ENCODE data around the gene HELZ.

HELZ gene

DNA sequence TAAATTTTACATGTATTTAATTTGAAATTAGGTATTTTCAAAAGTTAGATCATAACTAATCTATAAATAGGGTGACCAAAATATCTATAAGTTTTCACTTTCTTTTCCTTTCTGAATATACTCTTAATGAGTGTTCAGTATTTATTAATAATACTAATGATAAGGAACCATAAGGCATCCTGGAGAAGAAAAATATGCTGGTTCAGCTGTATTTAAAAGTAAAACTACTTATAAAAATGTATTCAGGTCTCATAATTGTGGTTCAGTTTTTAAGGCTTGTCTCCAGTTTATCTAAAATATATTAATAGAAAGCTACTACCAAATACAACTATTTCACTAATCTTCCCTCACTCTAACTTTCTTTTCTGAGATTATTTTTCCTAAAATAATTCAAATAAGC is 67.3 kb downstream of the HELZ start:
- H3K27ac ChIP-seq: no peak overlapping the region
- TF ChIP-seq, protein P1, sequence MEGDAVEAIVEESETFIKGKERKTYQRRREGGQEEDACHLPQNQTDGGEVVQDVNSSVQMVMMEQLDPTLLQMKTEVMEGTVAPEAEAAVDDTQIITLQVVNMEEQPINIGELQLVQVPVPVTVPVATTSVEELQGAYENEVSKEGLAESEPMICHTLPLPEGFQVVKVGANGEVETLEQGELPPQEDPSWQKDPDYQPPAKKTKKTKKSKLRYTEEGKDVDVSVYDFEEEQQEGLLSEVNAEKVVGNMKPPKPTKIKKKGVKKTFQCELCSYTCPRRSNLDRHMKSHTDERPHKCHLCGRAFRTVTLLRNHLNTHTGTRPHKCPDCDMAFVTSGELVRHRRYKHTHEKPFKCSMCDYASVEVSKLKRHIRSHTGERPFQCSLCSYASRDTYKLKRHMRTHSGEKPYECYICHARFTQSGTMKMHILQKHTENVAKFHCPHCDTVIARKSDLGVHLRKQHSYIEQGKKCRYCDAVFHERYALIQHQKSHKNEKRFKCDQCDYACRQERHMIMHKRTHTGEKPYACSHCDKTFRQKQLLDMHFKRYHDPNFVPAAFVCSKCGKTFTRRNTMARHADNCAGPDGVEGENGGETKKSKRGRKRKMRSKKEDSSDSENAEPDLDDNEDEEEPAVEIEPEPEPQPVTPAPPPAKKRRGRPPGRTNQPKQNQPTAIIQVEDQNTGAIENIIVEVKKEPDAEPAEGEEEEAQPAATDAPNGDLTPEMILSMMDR (IDR thresholded peaks at IDR 0.05): no peak
- no peaks in the 10 kb centered on the region for H3K9me3 ChIP-seq
- H3K27me3 ChIP-seq: no peaks in the 10 kb centered on the region
- no peak overlapping the region for H3K4me3 ChIP-seq
- H3K4me1 ChIP-seq: no peaks in the 10 kb centered on the region
- DNase-seq: no peak
- intact Hi-C loops (cut with DNase I; ENCODE audit: low total_unique reads): no loop called here
- peaks cover 18 to 26% (median 21%) of the 10 kb centered on the region in 3 donors for H3K36me3 ChIP-seq

DNA sequence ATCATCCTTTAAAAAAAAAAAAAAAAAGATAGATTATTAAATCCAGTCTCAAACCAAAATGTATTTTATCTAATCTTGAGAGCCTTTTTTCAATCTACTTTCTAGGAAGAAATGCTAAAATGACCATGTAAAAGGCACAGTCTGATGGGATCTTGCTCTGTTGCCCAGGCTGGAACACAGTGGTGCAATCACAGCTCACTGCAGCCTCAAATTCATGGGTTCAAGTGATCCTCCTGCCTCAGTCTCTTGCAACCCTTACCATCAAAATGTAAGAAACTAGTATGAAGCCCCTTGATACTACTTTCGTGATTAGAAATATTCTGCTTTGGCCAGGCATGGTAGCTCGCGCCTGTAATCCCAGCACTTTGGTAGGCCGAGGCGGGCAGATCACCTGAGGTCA is 70.8 kb downstream of the HELZ start:
- H3K27me3 ChIP-seq: no peaks in the 10 kb centered on the region
- intact Hi-C loops (cut with DNase I; ENCODE audit: low total_unique reads): no loop called here
- no peak for DNase-seq
- no peak overlapping the region for H3K4me3 ChIP-seq
- TF ChIP-seq, protein P1 (IDR thresholded peaks at IDR 0.05): no peak
- no peak overlapping the region for H3K27ac ChIP-seq
- H3K4me1 ChIP-seq: no peaks in the 10 kb centered on the region
- H3K9me3 ChIP-seq: no peaks in the 10 kb centered on the region
- peaks cover 18 to 46% (median 21%) of the 10 kb centered on the region in 3 donors for H3K36me3 ChIP-seq

DNA sequence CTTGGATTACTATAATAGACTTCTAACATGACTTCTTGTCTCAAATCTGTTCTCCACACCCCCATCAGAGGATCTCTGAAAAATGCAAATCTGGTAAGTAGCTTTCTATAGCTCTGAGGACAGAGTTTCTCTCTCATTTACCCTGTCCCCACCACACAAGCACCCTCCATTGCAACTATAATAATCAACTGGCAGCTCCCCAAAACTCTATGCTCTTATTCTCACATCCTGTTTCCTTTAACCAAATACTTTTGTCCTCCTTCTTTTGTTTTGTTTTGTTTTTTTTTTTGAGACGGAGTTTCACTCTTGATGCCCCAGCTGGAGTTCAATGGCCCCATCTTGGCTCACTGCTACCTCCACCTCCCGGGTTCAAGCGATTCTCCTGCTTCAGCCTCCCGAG is 73.4 kb downstream of the HELZ start:
- Histone ChIP-seq H3K9me3 (no peaks in the 10 kb centered on the region), H3K36me3 (peaks cover 18 to 53% (median 20%) of the 10 kb centered on the region in 3 donors), H3K27ac (no peak overlapping the region), H3K27me3 (no peaks in the 10 kb centered on the region), H3K4me3 (no peak overlapping the region), H3K4me1 (no peaks in the 10 kb centered on the region)
- intact Hi-C loops (cut with DNase I; ENCODE audit: low total_unique reads): no loop called here
- no peak for DNase-seq
- TF ChIP-seq, protein P1 (IDR thresholded peaks at IDR 0.05): no peak

DNA sequence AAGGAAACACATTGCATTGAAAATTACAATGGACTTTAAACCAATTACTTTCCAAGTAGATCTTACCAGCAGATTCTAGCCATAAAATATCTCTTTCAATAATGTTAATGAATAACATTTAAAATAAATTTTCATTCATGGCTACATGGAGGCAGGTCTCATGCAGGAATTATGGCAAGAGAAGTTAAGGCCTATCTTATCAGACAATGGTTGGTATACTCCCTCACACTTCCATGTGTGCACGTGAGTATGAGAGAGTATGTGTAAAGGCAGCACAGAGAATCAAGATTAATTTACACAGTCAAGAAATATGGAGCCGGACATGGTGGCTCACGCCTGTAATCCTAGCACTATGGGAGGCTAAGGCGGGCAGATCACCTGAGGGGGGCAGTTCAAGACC is 76.5 kb downstream of the HELZ start:
- Histone ChIP-seq H3K27me3 (no peaks in the 10 kb centered on the region), H3K9me3 (no peaks in the 10 kb centered on the region), H3K4me1 (no peaks in the 10 kb centered on the region), H3K27ac (no peak overlapping the region), H3K4me3 (no peak overlapping the region), H3K36me3 (peaks cover 17 to 71% (median 30%) of the 10 kb centered on the region in 3 donors)
- intact Hi-C loops (cut with DNase I; ENCODE audit: low total_unique reads): no loop called here
- TF ChIP-seq, protein P1 (IDR thresholded peaks at IDR 0.05): no peak
- no peak for DNase-seq

DNA sequence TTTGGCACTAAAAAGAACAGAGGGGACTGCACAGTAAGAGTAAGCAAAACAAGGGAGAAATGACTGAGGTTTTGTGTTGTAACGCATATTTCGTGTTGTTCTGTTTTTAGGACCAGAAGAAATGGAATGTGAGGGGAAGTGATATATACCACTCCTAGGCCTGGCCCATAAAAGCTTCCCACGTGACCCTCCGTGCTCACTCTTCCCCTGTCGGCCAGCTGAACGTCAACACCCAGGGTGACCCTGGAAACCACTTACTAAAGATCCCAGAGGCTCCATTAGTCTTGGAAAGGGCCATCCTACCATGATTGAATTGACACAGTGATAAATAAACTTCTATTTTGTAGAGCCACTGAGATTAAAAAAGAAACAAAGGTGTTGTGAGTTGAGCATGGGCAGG is 79.8 kb downstream of the HELZ start:
- Histone ChIP-seq H3K36me3 (peaks cover 23 to 69% (median 39%) of the 10 kb centered on the region in 3 donors), H3K4me3 (no peak overlapping the region), H3K27me3 (no peaks in the 10 kb centered on the region), H3K9me3 (no peaks in the 10 kb centered on the region), H3K4me1 (no peaks in the 10 kb centered on the region), H3K27ac (no peak overlapping the region)
- peak in 1 of 2 donors; percentile 52 for DNase-seq
- TF ChIP-seq, protein P1 (IDR thresholded peaks at IDR 0.05): no peak
- intact Hi-C loops (cut with DNase I; ENCODE audit: low total_unique reads): no loop called here

DNA sequence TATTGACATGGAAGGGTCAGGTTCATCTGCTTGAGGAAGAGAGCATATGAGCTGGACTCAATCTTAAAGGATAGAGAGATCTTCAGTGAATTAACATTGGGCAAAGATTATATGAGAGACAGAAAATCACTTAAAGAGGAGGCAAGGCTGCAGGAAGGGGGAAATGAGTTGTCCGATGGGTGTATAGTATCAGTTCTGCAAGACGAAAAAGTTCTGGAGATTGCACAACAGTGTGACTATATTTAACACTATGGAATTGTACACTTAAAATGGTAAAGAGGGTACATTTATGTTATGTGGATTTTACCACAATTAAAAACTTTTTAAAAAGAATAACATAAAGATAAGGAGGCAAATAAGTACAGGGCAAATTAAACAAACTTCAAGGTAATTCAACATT is 80.7 kb downstream of the HELZ start:
- H3K4me3 ChIP-seq: no peak overlapping the region
- H3K27ac ChIP-seq: no peak overlapping the region
- peaks cover 25 to 62% (median 39%) of the 10 kb centered on the region in 3 donors for H3K36me3 ChIP-seq
- H3K27me3 ChIP-seq: no peaks in the 10 kb centered on the region
- TF ChIP-seq, protein P1 (IDR thresholded peaks at IDR 0.05): no peak
- no peak for DNase-seq
- H3K4me1 ChIP-seq: no peaks in the 10 kb centered on the region
- intact Hi-C loops (cut with DNase I; ENCODE audit: low total_unique reads): no loop called here
- H3K9me3 ChIP-seq: no peaks in the 10 kb centered on the region
